HEK293 (cell line): ENCODE data around the gene CYP2A6.

Experiments used
- BCL11A ChIP-seq: fragments of 450-650 bp; formaldehyde crosslinking; IDR thresholded peaks from 2 replicates; pipeline ENCODE4 v1.5.1; 2016; ENCODE audit warnings: low read depth, missing biosample characterization, missing genetic modification characterization
- GFI1B ChIP-seq: fragments of 450-650 bp; formaldehyde crosslinking; IDR thresholded peaks from 2 replicates; pipeline ENCODE4 v1.5.1; 2016; ENCODE audit warnings: missing biosample characterization, missing genetic modification characterization
- GLIS2 ChIP-seq: fragments of 450-650 bp; formaldehyde crosslinking; IDR thresholded peaks from 2 replicates; pipeline ENCODE4 v1.5.1; 2016; ENCODE audit warnings: missing biosample characterization, missing genetic modification characterization
- HOXC10 ChIP-seq: sonication (generic); formaldehyde crosslinking; IDR thresholded peaks from 2 replicates; pipeline ENCODE4 v1.8.1; 2023; ENCODE audit warnings: mild to moderate bottlenecking, missing genetic modification reagents
- KLF10 ChIP-seq: fragments of 450-650 bp; IDR thresholded peaks from 2 replicates; pipeline ENCODE4 v1.5.1; 2018; ENCODE audit warnings: missing biosample characterization, mild to moderate bottlenecking, missing genetic modification characterization
- KLF9 ChIP-seq: fragments of 450-650 bp; formaldehyde crosslinking; IDR thresholded peaks from 2 replicates; pipeline ENCODE4 v1.5.1; 2016; ENCODE audit warnings: missing biosample characterization, missing genetic modification characterization, low read depth
- SCRT2 ChIP-seq: fragments of 450-650 bp; formaldehyde crosslinking; IDR thresholded peaks from 2 replicates; pipeline ENCODE4 v1.5.1; 2016; ENCODE audit warnings: missing biosample characterization, missing genetic modification characterization
- SP2 ChIP-seq: fragments of 450-650 bp; formaldehyde crosslinking; IDR thresholded peaks from 2 replicates; pipeline ENCODE4 v1.5.1; 2016; ENCODE audit warnings: missing biosample characterization, missing genetic modification characterization
- TCF7L2 ChIP-seq: IDR thresholded peaks from 2 replicates; pipeline ENCODE4 v1.6.1; 2011; ENCODE audit warnings: low read depth, mild to moderate bottlenecking, inconsistent platforms, low read length, moderate library complexity, borderline replicate concordance
- YY2 ChIP-seq: fragments of 450-650 bp; formaldehyde crosslinking; IDR thresholded peaks from 2 replicates; pipeline ENCODE4 v1.5.1; 2016; ENCODE audit warnings: missing biosample characterization, missing genetic modification characterization
- ZBTB17 ChIP-seq: fragments of 450-650 bp; formaldehyde crosslinking; IDR thresholded peaks from 2 replicates; pipeline ENCODE4 v1.5.1; 2016; ENCODE audit warnings: missing biosample characterization, missing genetic modification characterization
- ZEB2 ChIP-seq: fragments of 450-650 bp; formaldehyde crosslinking; IDR thresholded peaks from 2 replicates; pipeline ENCODE4 v1.5.1; 2016; ENCODE audit warnings: missing biosample characterization, missing genetic modification characterization
- ZFP3 ChIP-seq: fragments of 450-650 bp; formaldehyde crosslinking; IDR thresholded peaks from 2 replicates; pipeline ENCODE4 v1.5.1; 2016; ENCODE audit warnings: low read depth, missing biosample characterization, missing genetic modification characterization
- ZFP41 ChIP-seq: fragments of 450-650 bp; formaldehyde crosslinking; IDR thresholded peaks from 2 replicates; pipeline ENCODE4 v1.5.1; 2016; ENCODE audit warnings: missing biosample characterization, missing genetic modification characterization, borderline replicate concordance
- ZIC2 ChIP-seq: fragments of 450-650 bp; formaldehyde crosslinking; IDR thresholded peaks from 2 replicates; pipeline ENCODE4 v1.5.1; 2016; ENCODE audit warnings: missing biosample characterization, missing genetic modification characterization
- ZNF138 ChIP-seq: fragments of 450-650 bp; formaldehyde crosslinking; IDR thresholded peaks from 2 replicates; pipeline ENCODE4 v1.5.1; 2016; ENCODE audit warnings: missing biosample characterization, missing genetic modification characterization, borderline replicate concordance
- ZNF146 ChIP-seq: fragments of 450-650 bp; formaldehyde crosslinking; IDR thresholded peaks from 2 replicates; pipeline ENCODE4 v1.5.1; 2016; ENCODE audit warnings: missing biosample characterization, missing genetic modification characterization
- ZNF266 ChIP-seq: fragments of 450-650 bp; formaldehyde crosslinking; IDR thresholded peaks from 2 replicates; pipeline ENCODE4 v1.5.1; 2016; ENCODE audit warnings: missing biosample characterization, missing genetic modification characterization, low read depth
- ZNF274 ChIP-seq, 2 experiments: fragments of 200-500 bp in 1 of 2; fragments of 450-650 bp in 1 of 2; sonication (Bioruptor generic) in 1 of 2; formaldehyde crosslinking in 1 of 2; IDR thresholded peaks; 2 replicates each; pipeline versions ENCODE4 v1.5.1 to v1.6.1; 2014 to 2016; ENCODE audit warnings: borderline replicate concordance in 1 of 2, inconsistent platforms in 1 of 2, low read length in 1 of 2, missing biosample characterization in 1 of 2, missing genetic modification characterization in 1 of 2
- ZNF311 ChIP-seq: fragments of 450-650 bp; formaldehyde crosslinking; IDR thresholded peaks from 2 replicates; pipeline ENCODE4 v1.5.1; 2017; ENCODE audit warnings: missing biosample characterization, missing genetic modification characterization, borderline replicate concordance
- ZNF341 ChIP-seq: fragments of 450-650 bp; formaldehyde crosslinking; IDR thresholded peaks from 2 replicates; pipeline ENCODE4; 2016; ENCODE audit warnings: low read depth, missing biosample characterization, missing genetic modification characterization
- ZNF350 ChIP-seq: fragments of 450-650 bp; formaldehyde crosslinking; IDR thresholded peaks from 2 replicates; pipeline ENCODE4 v1.5.0; 2017; ENCODE audit warnings: missing biosample characterization, mild to moderate bottlenecking, missing genetic modification characterization
- ZNF37A ChIP-seq: fragments of 450-650 bp; IDR thresholded peaks from 2 replicates; pipeline ENCODE4 v1.5.1; 2018; ENCODE audit warnings: missing biosample characterization, missing genetic modification characterization
- ZNF473 ChIP-seq: fragments of 450-650 bp; formaldehyde crosslinking; IDR thresholded peaks from 2 replicates; pipeline ENCODE4 v1.5.1; 2017; ENCODE audit warnings: missing biosample characterization, missing genetic modification characterization
- ZNF521 ChIP-seq: fragments of 450-650 bp; formaldehyde crosslinking; IDR thresholded peaks from 2 replicates; pipeline ENCODE4 v1.5.1; 2017; ENCODE audit warnings: missing biosample characterization, mild to moderate bottlenecking, missing genetic modification characterization
- ZNF548 ChIP-seq: fragments of 450-650 bp; formaldehyde crosslinking; IDR thresholded peaks from 2 replicates; pipeline ENCODE4 v1.5.1; 2016; ENCODE audit warnings: missing biosample characterization, missing genetic modification characterization
- ZNF558 ChIP-seq: fragments of 450-650 bp; formaldehyde crosslinking; IDR thresholded peaks from 2 replicates; pipeline ENCODE4 v1.5.1; 2016; ENCODE audit warnings: missing biosample characterization, missing genetic modification characterization
- TF ChIP-seq, protein P1 (sequence below): fragments of 450-650 bp; formaldehyde crosslinking; IDR thresholded peaks from 2 replicates; pipeline ENCODE4 v1.5.1; 2017; ENCODE audit warnings: missing biosample characterization, missing genetic modification characterization
- TF ChIP-seq, protein P2 (sequence below): fragments of 450-650 bp; formaldehyde crosslinking; IDR thresholded peaks from 2 replicates; pipeline ENCODE4 v1.5.1; 2017; ENCODE audit warnings: missing biosample characterization, missing genetic modification characterization
- TF ChIP-seq, protein P3 (sequence below): fragments of 450-650 bp; formaldehyde crosslinking; IDR thresholded peaks from 2 replicates; pipeline ENCODE4 v1.5.1; 2016; ENCODE audit warnings: missing biosample characterization, missing genetic modification characterization
- TF ChIP-seq, protein P4 (sequence below): sonication (generic); formaldehyde crosslinking; IDR thresholded peaks from 2 replicates; pipeline ENCODE4 v1.8.1; 2022; ENCODE audit warnings: mild to moderate bottlenecking, moderate library complexity, missing genetic modification reagents
- TF ChIP-seq, protein P5 (sequence below): fragments of 450-650 bp; formaldehyde crosslinking; IDR thresholded peaks from 2 replicates; pipeline ENCODE4 v1.5.1; 2016; ENCODE audit warnings: missing biosample characterization, missing genetic modification characterization

The CYP2A6 gene

DNA sequence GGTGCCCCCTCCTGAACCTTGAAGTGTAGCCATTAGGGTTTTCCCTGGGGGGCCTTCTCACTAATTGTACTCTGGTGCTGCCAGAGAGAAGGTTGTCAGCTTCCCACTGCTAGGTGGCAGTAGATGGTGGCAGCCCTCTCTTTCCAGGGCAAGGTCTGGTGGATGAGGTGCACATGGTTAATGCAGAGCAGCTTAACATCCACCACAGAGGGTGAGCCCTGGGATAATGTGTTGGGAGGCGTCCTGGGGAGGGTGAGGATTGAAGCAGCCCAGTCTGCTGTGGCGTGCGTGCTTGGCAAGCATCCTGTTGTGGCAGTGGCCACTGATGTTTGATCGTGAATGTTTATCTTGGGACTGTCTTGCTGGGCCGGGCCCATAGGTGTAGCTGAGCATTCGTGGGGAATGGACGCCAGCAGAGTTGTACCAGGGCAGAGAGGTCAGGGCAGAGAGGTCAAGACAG is 45.4 kb downstream of the CYP2A6 start (continued):
- TF ChIP-seq ZNF138 (tag by site-specific recombination) (no peak), SP2 (no peak), GFI1B (tag by site-specific recombination) (no peak), ZBTB17 (tag by site-specific recombination) (0 out of 2 replicates have a peak, but pooled peaks have one; percentile 8), ZFP3 (tag by site-specific recombination) (no peak), GLIS2 (tag by site-specific recombination) (no peak), ZNF266 (tag by site-specific recombination) (peak; percentile 7; the same call in 1 of the 2 replicates), ZNF274 (IDR thresholded peaks at IDR 0.05; ENCODE audit: low read length) (no peak), ZNF274 (tag by site-specific recombination; IDR thresholded peaks at IDR 0.05; ENCODE audit: borderline replicate concordance) (no peak), ZNF146 (tag by site-specific recombination) (no peak), SCRT2 (tag by site-specific recombination) (no peak), ZNF558 (tag by site-specific recombination) (no peak), YY2 (tag by site-specific recombination) (no peak), BCL11A (0 out of 2 replicates have a peak, but pooled peaks have one; percentile 13), TCF7L2 (no peak), KLF10 (tag by site-specific recombination) (no peak), ZNF548 (no peak), ZNF341 (tag by site-specific recombination) (no peak), ZNF37A (tag by site-specific recombination) (no peak), ZEB2 (no peak), ZFP41 (no peak), KLF9 (tag by site-specific recombination) (no peak), ZNF350 (tag by site-specific recombination) (no peak), ZNF311 (tag by site-specific recombination) (no peak), ZNF473 (tag by site-specific recombination) (no peak), ZNF521 (tag by site-specific recombination) (no peak), ZIC2 (tag by site-specific recombination) (peak; percentile 58), HOXC10 (CRISPR knock-in tag) (no peak)
- TF ChIP-seq, protein P1, sequence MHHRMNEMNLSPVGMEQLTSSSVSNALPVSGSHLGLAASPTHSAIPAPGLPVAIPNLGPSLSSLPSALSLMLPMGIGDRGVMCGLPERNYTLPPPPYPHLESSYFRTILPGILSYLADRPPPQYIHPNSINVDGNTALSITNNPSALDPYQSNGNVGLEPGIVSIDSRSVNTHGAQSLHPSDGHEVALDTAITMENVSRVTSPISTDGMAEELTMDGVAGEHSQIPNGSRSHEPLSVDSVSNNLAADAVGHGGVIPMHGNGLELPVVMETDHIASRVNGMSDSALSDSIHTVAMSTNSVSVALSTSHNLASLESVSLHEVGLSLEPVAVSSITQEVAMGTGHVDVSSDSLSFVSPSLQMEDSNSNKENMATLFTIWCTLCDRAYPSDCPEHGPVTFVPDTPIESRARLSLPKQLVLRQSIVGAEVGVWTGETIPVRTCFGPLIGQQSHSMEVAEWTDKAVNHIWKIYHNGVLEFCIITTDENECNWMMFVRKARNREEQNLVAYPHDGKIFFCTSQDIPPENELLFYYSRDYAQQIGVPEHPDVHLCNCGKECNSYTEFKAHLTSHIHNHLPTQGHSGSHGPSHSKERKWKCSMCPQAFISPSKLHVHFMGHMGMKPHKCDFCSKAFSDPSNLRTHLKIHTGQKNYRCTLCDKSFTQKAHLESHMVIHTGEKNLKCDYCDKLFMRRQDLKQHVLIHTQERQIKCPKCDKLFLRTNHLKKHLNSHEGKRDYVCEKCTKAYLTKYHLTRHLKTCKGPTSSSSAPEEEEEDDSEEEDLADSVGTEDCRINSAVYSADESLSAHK (tag by site-specific recombination), result no peak
- TF ChIP-seq, protein P2, sequence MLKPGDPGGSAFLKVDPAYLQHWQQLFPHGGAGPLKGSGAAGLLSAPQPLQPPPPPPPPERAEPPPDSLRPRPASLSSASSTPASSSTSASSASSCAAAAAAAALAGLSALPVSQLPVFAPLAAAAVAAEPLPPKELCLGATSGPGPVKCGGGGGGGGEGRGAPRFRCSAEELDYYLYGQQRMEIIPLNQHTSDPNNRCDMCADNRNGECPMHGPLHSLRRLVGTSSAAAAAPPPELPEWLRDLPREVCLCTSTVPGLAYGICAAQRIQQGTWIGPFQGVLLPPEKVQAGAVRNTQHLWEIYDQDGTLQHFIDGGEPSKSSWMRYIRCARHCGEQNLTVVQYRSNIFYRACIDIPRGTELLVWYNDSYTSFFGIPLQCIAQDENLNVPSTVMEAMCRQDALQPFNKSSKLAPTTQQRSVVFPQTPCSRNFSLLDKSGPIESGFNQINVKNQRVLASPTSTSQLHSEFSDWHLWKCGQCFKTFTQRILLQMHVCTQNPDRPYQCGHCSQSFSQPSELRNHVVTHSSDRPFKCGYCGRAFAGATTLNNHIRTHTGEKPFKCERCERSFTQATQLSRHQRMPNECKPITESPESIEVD (tag by site-specific recombination), result no peak
- TF ChIP-seq, protein P3, sequence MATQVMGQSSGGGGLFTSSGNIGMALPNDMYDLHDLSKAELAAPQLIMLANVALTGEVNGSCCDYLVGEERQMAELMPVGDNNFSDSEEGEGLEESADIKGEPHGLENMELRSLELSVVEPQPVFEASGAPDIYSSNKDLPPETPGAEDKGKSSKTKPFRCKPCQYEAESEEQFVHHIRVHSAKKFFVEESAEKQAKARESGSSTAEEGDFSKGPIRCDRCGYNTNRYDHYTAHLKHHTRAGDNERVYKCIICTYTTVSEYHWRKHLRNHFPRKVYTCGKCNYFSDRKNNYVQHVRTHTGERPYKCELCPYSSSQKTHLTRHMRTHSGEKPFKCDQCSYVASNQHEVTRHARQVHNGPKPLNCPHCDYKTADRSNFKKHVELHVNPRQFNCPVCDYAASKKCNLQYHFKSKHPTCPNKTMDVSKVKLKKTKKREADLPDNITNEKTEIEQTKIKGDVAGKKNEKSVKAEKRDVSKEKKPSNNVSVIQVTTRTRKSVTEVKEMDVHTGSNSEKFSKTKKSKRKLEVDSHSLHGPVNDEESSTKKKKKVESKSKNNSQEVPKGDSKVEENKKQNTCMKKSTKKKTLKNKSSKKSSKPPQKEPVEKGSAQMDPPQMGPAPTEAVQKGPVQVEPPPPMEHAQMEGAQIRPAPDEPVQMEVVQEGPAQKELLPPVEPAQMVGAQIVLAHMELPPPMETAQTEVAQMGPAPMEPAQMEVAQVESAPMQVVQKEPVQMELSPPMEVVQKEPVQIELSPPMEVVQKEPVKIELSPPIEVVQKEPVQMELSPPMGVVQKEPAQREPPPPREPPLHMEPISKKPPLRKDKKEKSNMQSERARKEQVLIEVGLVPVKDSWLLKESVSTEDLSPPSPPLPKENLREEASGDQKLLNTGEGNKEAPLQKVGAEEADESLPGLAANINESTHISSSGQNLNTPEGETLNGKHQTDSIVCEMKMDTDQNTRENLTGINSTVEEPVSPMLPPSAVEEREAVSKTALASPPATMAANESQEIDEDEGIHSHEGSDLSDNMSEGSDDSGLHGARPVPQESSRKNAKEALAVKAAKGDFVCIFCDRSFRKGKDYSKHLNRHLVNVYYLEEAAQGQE (tag by site-specific recombination), result no peak
- TF ChIP-seq, protein P4, sequence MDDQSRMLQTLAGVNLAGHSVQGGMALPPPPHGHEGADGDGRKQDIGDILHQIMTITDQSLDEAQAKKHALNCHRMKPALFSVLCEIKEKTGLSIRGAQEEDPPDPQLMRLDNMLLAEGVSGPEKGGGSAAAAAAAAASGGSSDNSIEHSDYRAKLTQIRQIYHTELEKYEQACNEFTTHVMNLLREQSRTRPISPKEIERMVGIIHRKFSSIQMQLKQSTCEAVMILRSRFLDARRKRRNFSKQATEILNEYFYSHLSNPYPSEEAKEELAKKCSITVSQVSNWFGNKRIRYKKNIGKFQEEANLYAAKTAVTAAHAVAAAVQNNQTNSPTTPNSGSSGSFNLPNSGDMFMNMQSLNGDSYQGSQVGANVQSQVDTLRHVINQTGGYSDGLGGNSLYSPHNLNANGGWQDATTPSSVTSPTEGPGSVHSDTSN (CRISPR knock-in tag), result no peak
- TF ChIP-seq, protein P5, sequence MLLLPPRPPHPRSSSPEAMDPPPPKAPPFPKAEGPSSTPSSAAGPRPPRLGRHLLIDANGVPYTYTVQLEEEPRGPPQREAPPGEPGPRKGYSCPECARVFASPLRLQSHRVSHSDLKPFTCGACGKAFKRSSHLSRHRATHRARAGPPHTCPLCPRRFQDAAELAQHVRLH (tag by site-specific recombination), result no peak
